H1 (cell line): ENCODE measurements around the gene LTA4H. TPM values are rescaled to one million over a fixed set of nuclear protein-coding genes. Genes with fewer than 3 reads are reported as not detected.

Source experiments
- CTCF ChIA-PET: fragments of 300-600 bp; sonication (Branson Sonifier 250); formaldehyde crosslinking; loops from one replicate; lab custom pipeline; 2021; ENCODE audit not compliant: partially characterized antibody; lab: Charles Lee
- POLR2A ChIA-PET: fragments of 300-600 bp; sonication (Branson Sonifier 250); formaldehyde crosslinking; loops from one replicate; lab custom pipeline; 2021; ENCODE audit warnings: inconsistent platforms; ENCODE audit not compliant: partially characterized antibody; lab: Charles Lee
- DNase-seq, 2 experiments: peaks; one replicate each; pipeline versions ENCODE4 v3.0.0 to v3.0.0-alpha.2; 2010 to 2022; ENCODE audit warnings: low spot score in 2 of 2, low read depth in 1 of 2, mixed read lengths in 1 of 2
- FAIRE-seq: peaks from 2 replicates; lab custom pipeline; 2011; peaks lifted over from hg19 to GRCh38; lab: Jason Lieb, UNC
- H2AFZ ChIP-seq: 2 replicates; pipeline ENCODE4 v1.8.1; 2012; ENCODE audit warnings: low read length, inconsistent platforms
- H2AK5ac ChIP-seq: 2 replicates; pipeline ENCODE4 v1.6.1; 2013; ENCODE audit warnings: low read depth, low read length
- H2BK120ac ChIP-seq: replicated peaks from 2 replicates; pipeline ENCODE3; 2013; ENCODE audit warnings: low read depth, low read length, inconsistent platforms
- H2BK12ac ChIP-seq: 2 replicates; pipeline ENCODE4 v1.6.1; 2013; ENCODE audit warnings: low read depth, low read length
- H2BK15ac ChIP-seq: 2 replicates; pipeline ENCODE4 v1.6.1; 2013; ENCODE audit warnings: low read length
- H2BK20ac ChIP-seq: 2 replicates; pipeline ENCODE4 v1.6.1; 2013; ENCODE audit warnings: low read length
- H2BK5ac ChIP-seq: 2 replicates; pipeline ENCODE4 v1.6.1; 2013; ENCODE audit warnings: low read depth, low read length
- H3K14ac ChIP-seq: 2 replicates; pipeline ENCODE4 v1.6.1; 2013; ENCODE audit warnings: inconsistent platforms; ENCODE audit not compliant: insufficient read length
- H3K18ac ChIP-seq: 2 replicates; pipeline ENCODE4 v1.6.1; 2013; ENCODE audit warnings: low read length; ENCODE audit errors: extremely low read depth
- H3K23ac ChIP-seq: 2 replicates; pipeline ENCODE4 v1.6.1; 2013; ENCODE audit warnings: inconsistent platforms; ENCODE audit not compliant: insufficient read length
- H3K23me2 ChIP-seq: 2 replicates; pipeline ENCODE4 v1.6.1; 2013; ENCODE audit warnings: low read depth, low read length
- H3K27ac ChIP-seq: 2 replicates; pipeline ENCODE4 v1.6.1; 2011; ENCODE audit warnings: low read depth, low read length, inconsistent platforms
- H3K27me3 ChIP-seq, 4 experiments: replicated peaks in 1 of 4; 1 replicate in 1 of 4; 2 replicates in 3 of 4; pipeline versions ENCODE4 v1.6.1 to v1.8.1; 2011 to 2013; ENCODE audit warnings: low read length in 3 of 4, mild to moderate bottlenecking in 3 of 4, inconsistent platforms in 2 of 4, mixed read lengths in 2 of 4, moderate library complexity in 1 of 4; ENCODE audit not compliant: control insufficient read depth in 3 of 4, insufficient read depth in 3 of 4; ENCODE audit errors: extremely low read depth in 1 of 4
- H3K36me3 ChIP-seq, 4 experiments: 2 replicates each; pipeline versions ENCODE4 v1.6.1 to v1.8.1; 2011 to 2013; ENCODE audit warnings: mild to moderate bottlenecking in 4 of 4, low read length in 3 of 4, moderate library complexity in 2 of 4, control low read depth in 1 of 4, inconsistent platforms in 1 of 4; ENCODE audit not compliant: insufficient read depth in 4 of 4, control insufficient read depth in 2 of 4
- H3K4ac ChIP-seq: replicated peaks from 2 replicates; pipeline ENCODE3; 2013; ENCODE audit warnings: low read length, low read depth, mixed read lengths, inconsistent platforms; ENCODE audit not compliant: insufficient read length
- H3K4me1 ChIP-seq, 4 experiments: replicated peaks in 1 of 4; 1 replicate in 1 of 4; 2 replicates in 3 of 4; pipeline versions ENCODE4 v1.6.1 to v1.8.1; 2011 to 2013; ENCODE audit warnings: low read length in 3 of 4, inconsistent platforms in 2 of 4, mixed read lengths in 1 of 4; ENCODE audit not compliant: insufficient read depth in 4 of 4, control insufficient read depth in 3 of 4
- H3K4me2 ChIP-seq, 2 experiments: 2 replicates each; pipeline versions ENCODE4 v1.6.1 to v1.8.1; 2011 to 2013; ENCODE audit warnings: low read depth in 2 of 2, low read length in 2 of 2, control low read depth in 1 of 2, inconsistent platforms in 1 of 2, mild to moderate bottlenecking in 1 of 2; ENCODE audit not compliant: insufficient read depth in 1 of 2
- H3K4me3 ChIP-seq, 4 experiments: fragments of 200-600, 300-600 bp in 1 of 4; sonication (generic), shearing (Covaris generic), sonication (Bioruptor Twin) in 1 of 4; 2 replicates each; pipeline versions ENCODE4 v1.5.1 to v1.8.1; 2011 to 2016; ENCODE audit warnings: low read length in 4 of 4, low read depth in 3 of 4, control low read depth in 2 of 4, inconsistent platforms in 2 of 4, mild to moderate bottlenecking in 2 of 4, mixed read lengths in 1 of 4, moderate library complexity in 1 of 4; ENCODE audit not compliant: insufficient read depth in 2 of 4; ENCODE audit errors: extremely low read depth in 1 of 4
- H3K56ac ChIP-seq: replicated peaks from 2 replicates; pipeline ENCODE3; 2013; ENCODE audit warnings: low read depth, mild to moderate bottlenecking, mixed read lengths, low read length, inconsistent platforms; ENCODE audit not compliant: insufficient read length
- H3K79me1 ChIP-seq: 2 replicates; pipeline ENCODE4 v1.6.1; 2013; ENCODE audit warnings: low read depth, low read length, control low read depth
- H3K79me2 ChIP-seq, 2 experiments: 2 replicates each; pipeline versions ENCODE4 v1.6.1 to v1.8.1; 2012 to 2013; ENCODE audit warnings: low read length in 2 of 2, mild to moderate bottlenecking in 2 of 2, inconsistent platforms in 1 of 2; ENCODE audit not compliant: insufficient read depth in 2 of 2, control insufficient read depth in 1 of 2
- H3K9ac ChIP-seq, 4 experiments: replicated peaks in 1 of 4; 1 replicate in 1 of 4; 2 replicates in 3 of 4; pipeline versions ENCODE4 v1.6.1 to v1.8.1; 2011 to 2013; ENCODE audit warnings: low read depth in 3 of 4, low read length in 3 of 4, control low read depth in 2 of 4, mild to moderate bottlenecking in 2 of 4, moderate library complexity in 2 of 4, inconsistent platforms in 1 of 4; ENCODE audit errors: extremely low read depth in 1 of 4
- H3K9me3 ChIP-seq, 2 experiments: 2 replicates each; pipeline versions ENCODE4 v1.6.1 to v1.8.1; 2012 to 2013; ENCODE audit warnings: mild to moderate bottlenecking in 2 of 2, moderate library complexity in 2 of 2, control low read depth in 1 of 2, inconsistent platforms in 1 of 2, low read depth in 1 of 2, low read length in 1 of 2, mixed read lengths in 1 of 2; ENCODE audit not compliant: insufficient read depth in 2 of 2
- H4K20me1 ChIP-seq, 2 experiments: replicated peaks in 1 of 2; 2 replicates each; pipeline versions ENCODE3 to v1.8.1; 2011 to 2013; ENCODE audit warnings: inconsistent platforms in 2 of 2, low read length in 2 of 2, mild to moderate bottlenecking in 1 of 2; ENCODE audit not compliant: insufficient read depth in 2 of 2, control insufficient read depth in 1 of 2
- H4K5ac ChIP-seq: 2 replicates; pipeline ENCODE4 v1.6.1; 2013; ENCODE audit warnings: low read length, low read depth, mixed read lengths, inconsistent platforms; ENCODE audit not compliant: insufficient read length
- H4K8ac ChIP-seq: 2 replicates; pipeline ENCODE4 v1.8.0; 2013; ENCODE audit warnings: mild to moderate bottlenecking, moderate library complexity, low read length, inconsistent platforms; ENCODE audit not compliant: insufficient read depth; ENCODE audit errors: extremely low read depth
- H4K91ac ChIP-seq: replicated peaks from 2 replicates; pipeline ENCODE3; 2013; ENCODE audit warnings: low read length, mixed read lengths, inconsistent platforms; ENCODE audit not compliant: insufficient read length
- ASH2L ChIP-seq: fragments of 200-600, 300-600 bp; sonication (generic); IDR thresholded peaks from one replicate; pipeline ENCODE4 v1.7.1; 2017; ENCODE audit warnings: low read length
- BCL11A ChIP-seq, 2 experiments: IDR thresholded peaks; one replicate each; pipeline ENCODE4 v1.6.1; 2011; ENCODE audit warnings: low read depth in 2 of 2, low read length in 2 of 2, mild to moderate bottlenecking in 2 of 2
- KDM5A ChIP-seq: fragments of 200-600 bp; IDR thresholded peaks from 2 replicates; pipeline ENCODE4 v1.7.1; 2012; ENCODE audit warnings: mild to moderate bottlenecking, low read length, inconsistent platforms, mixed read lengths
- POU5F1 ChIP-seq: IDR thresholded peaks from 2 replicates; pipeline ENCODE4 v1.6.1; 2011; ENCODE audit warnings: low read depth, mild to moderate bottlenecking, low read length, moderate library complexity
- RBBP5 ChIP-seq: IDR thresholded peaks from 2 replicates; pipeline ENCODE4 v1.7.1; 2012; ENCODE audit warnings: low read depth, mild to moderate bottlenecking, inconsistent platforms, low read length, moderate library complexity, borderline replicate concordance
- SIRT6 ChIP-seq: IDR thresholded peaks from one replicate; pipeline ENCODE4 v1.7.1; 2012; ENCODE audit warnings: low read length, inconsistent platforms
- USF2 ChIP-seq: IDR thresholded peaks from 2 replicates; pipeline ENCODE4 v1.6.1; 2011; ENCODE audit warnings: low read length, improper control_type of control experiment
- ZNF274 ChIP-seq: IDR thresholded peaks from 2 replicates; pipeline ENCODE4 v1.7.0; 2012; ENCODE audit warnings: low read length, borderline replicate concordance; ENCODE audit errors: extremely low read depth
- WGBS, 2 experiments: shearing (Covaris generic) in 1 of 2; methylation state at CpG; one replicate each; pipeline versions ENCODE4 v1.1.6 to v1.1.7; 2013 to 2015; ENCODE audit warnings: low lambda C conversion rate in 2 of 2, mixed read lengths in 2 of 2, inconsistent platforms in 1 of 2, low coverage in 1 of 2, missing lambda C conversion rate in 1 of 2; ENCODE audit not compliant: insufficient replicate concordance in 2 of 2, insufficient coverage in 1 of 2, insufficient read length in 1 of 2; ENCODE audit errors: extremely low coverage in 1 of 2, missing lambda C conversion rate in 1 of 2; 5-methylcytosine and 5-hydroxymethylcytosine counted together
- polyA plus RNA-seq, 7 experiments: library from polyadenylated mRNA; depleted of rRNA in 3 of 7; stranded (reverse) in 5 of 7; unstranded in 2 of 7; fragments of >200 nt in 5 of 7; fragments of 200-250 nt in 2 of 7; gene quantifications; 1 replicate in 5 of 7; 2 replicates in 1 of 7; 4 replicates in 1 of 7; pipeline versions ENCODE4 v1.2.1 to v1.2.3, GENCODE V29; 2011 to 2013; ENCODE audit warnings: missing spikeins in 2 of 7, mixed read lengths in 2 of 7
- total RNA-seq: library from RNA; stranded (reverse); fragmentation: NEBNext Ultra II Directional; extraction: Animal tissue kit (Norgen Biotek cat#: 25700); gene quantifications from 2 replicates; pipeline ENCODE4 v1.2.1, GENCODE V29; 2021

LTA4H gene
- total and polyA plus RNA-seq, 2 of the 8 experiments (the other 6 are each of a cell fraction or from before 2014, with no cell fraction given): 106 to 167 TPM

GRCh38 chr12:95996034-95996658, 39.2 kb downstream of the LTA4H start, which contains the start of gene HAL:
Gene HAL, minus strand, starts transcription at chr12:95996344. Its CDS starts 434 bp downstream, at chr12:95995910.
- Histone ChIP-seq H4K20me1 (no peaks in the 10 kb centered on the region), H2BK120ac (no peak within 1 kb of the TSS), H2BK5ac (no peak within 1 kb of the TSS), H2AFZ (no peak within 1 kb of the TSS), H3K4me3 (no peak within 1 kb of the TSS), H3K36me3 (peaks cover 0 to 11% (median 1%) of the 10 kb centered on the region in 4 experiments; a peak in 2 of 8 replicates), H4K5ac (no peak within 1 kb of the TSS), H3K9me3 (no peaks in the 10 kb centered on the region), H3K23ac (no peak within 1 kb of the TSS), H4K91ac (no peak within 1 kb of the TSS), H3K9ac (no peak within 1 kb of the TSS), H3K27ac (no peak within 1 kb of the TSS), H2BK15ac (no peak within 1 kb of the TSS), H3K18ac (no peak within 1 kb of the TSS), H3K14ac (no peak within 1 kb of the TSS), H3K27me3 (no peaks in the 10 kb centered on the region), H3K79me1 (no peaks in the 10 kb centered on the region), H4K8ac (peak within 1 kb of the TSS; percentile 65), H2BK20ac (no peak within 1 kb of the TSS), H3K79me2 (no peaks in the 10 kb centered on the region), H2AK5ac (no peak within 1 kb of the TSS), H3K4me1 (peaks cover 0 to 3% (median 0%) of the 10 kb centered on the region in 4 experiments; a peak in 1 of 7 replicates), H3K4me2 (no peak within 1 kb of the TSS), H3K4ac (no peak within 1 kb of the TSS), H2BK12ac (no peak within 1 kb of the TSS), H3K23me2 (no peaks in the 10 kb centered on the region), H3K56ac (no peak within 1 kb of the TSS)
- no peak for DNase-seq
- WGBS, 2 experiments: 87% methylated on average over 7 of the region's 7 CpGs; no CpG with 5 or more reads in 1 of the 2 experiments
- POLR2A ChIA-PET: interaction anchor here (1.1 kb wide), 1 partner anchor 19 kb away, joined by 3 read pairs; no protein-coding TSS in a partner anchor
- CTCF ChIA-PET: interaction anchor here (0.6 to 8.7 kb wide), 7 partner anchors 19 to 353 kb away, joined by 3 to 149 read pairs (median 3); partner anchors contain the start of gene CCDC38
- FAIRE-seq: no peak
- TF ChIP-seq POU5F1: no peak
- TF ChIP-seq RBBP5: no peak
- no peak for TF ChIP-seq SIRT6
- TF ChIP-seq BCL11A (IDR thresholded peaks at IDR 0.05; ENCODE audit: low read depth in 2 of 2, low read length in 2 of 2): no peak
- no peak for TF ChIP-seq KDM5A
- TF ChIP-seq ZNF274: no peak
- no peak for TF ChIP-seq ASH2L
- TF ChIP-seq USF2: no peak
